Stimulated activated CD8-positive, alpha-beta memory T cell treated with anti-CD3 and anti-CD28 coated beads, Interleukin-12 subunit alpha, Interleukin-12 subunit beta, amount 100 ng/mL, for 1 hour (primary cell): ENCODE measurements around the gene FBXL3.
A peak's percentile ranks its signal among the peaks of the same experiment; 100 is the strongest.
"Not testable (repeated sequence)": the region's sequence is repeated elsewhere in the genome, so short reads cannot be mapped to it uniquely, and the experiment has no call there.

Experiments used
- DNase-seq: peaks from one replicate; pipeline ENCODE4 v3.0.0-alpha.2; 2020; ENCODE audit warnings: low read depth

The FBXL3 gene

GRCh38 chr13:76983676-76984075 is 43.3 kb downstream of the FBXL3 start:
- DNase-seq = no peak

- no peak for DNase-seq
Observed at GRCh38 chr13:76982061-76982460, 44.9 kb downstream of the FBXL3 start.

DNA sequence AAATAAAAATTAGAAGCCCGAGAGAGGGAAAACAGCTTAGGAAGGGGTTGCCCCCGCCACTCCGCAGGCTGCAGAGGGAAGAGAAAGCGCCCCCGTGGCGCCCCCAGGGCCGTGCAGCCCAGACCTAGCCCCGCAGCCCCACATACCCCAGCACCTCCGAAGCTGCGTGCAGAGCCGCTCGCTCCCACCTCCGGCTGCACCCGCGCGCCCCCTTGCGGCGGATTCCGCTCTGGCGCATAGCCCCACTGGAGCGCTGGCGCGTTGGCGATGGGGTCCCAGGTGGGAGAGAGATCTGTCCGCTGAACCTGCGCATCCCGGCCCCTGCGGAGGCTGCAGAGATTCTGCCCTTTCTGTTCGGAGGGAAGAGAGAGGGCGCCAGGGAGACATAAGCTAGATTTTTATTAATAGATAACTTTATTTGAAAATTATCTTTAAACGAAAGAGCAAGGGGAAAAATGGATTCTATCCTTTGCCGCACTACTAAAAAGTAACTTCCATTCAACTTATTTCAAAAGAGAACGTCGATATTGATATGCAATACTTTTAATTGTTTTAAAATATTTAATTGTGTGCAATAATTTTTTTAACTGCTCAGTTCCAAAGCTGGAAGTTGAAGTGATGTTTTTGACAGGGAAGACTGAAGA is 46.8 kb downstream of the FBXL3 start:
- peak; percentile 73 for DNase-seq

DNA sequence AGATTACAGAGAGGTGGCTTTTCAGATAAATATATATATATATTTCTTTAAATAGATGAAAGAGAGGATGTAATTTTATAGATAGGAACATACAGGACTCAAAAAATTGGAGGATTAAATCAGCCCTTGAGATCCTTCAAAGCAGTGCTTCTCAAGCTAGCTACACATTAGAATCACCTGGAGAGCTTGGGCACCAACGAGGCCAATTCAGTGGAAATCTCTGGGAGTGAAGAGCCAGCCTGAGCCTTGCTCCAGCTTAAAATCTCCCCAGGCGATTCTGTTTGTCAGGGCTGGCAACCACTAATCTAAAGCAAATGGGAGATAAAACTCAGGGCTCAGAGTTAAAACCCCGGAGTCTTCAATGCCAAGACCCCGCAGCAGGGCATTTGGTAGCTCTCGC is 50.0 kb downstream of the FBXL3 start:
- no peak for DNase-seq

GRCh38 chr13:76976490-76976889 is 50.5 kb downstream of the FBXL3 start:
- DNase-seq = no peak

DNA sequence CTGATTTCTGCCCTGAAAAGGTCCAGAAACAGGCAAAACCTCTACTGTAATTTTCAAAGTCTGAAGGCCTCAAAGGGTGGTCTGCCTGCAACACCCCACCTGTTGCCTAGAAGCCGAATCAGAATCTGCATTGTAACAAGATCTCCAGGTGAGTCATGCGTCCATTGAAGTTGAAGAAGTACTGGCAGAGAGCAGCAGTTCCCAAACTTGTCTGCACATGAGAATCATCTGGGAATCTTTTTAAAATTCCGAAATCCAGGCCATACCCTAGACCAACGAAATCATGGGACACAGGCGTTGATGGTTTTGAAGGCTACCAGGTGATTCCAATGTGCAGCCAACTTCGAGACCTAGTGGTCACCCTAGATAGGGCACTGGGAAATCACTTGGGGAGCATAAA is 51.1 kb downstream of the FBXL3 start:
- DNase-seq = no peak

- no peak for DNase-seq
Observed at GRCh38 chr13:76974618-76974975, 52.4 kb downstream of the FBXL3 start.

- no peak for DNase-seq
Observed at GRCh38 chr13:76973920-76974617, 52.9 kb downstream of the FBXL3 start.

DNA sequence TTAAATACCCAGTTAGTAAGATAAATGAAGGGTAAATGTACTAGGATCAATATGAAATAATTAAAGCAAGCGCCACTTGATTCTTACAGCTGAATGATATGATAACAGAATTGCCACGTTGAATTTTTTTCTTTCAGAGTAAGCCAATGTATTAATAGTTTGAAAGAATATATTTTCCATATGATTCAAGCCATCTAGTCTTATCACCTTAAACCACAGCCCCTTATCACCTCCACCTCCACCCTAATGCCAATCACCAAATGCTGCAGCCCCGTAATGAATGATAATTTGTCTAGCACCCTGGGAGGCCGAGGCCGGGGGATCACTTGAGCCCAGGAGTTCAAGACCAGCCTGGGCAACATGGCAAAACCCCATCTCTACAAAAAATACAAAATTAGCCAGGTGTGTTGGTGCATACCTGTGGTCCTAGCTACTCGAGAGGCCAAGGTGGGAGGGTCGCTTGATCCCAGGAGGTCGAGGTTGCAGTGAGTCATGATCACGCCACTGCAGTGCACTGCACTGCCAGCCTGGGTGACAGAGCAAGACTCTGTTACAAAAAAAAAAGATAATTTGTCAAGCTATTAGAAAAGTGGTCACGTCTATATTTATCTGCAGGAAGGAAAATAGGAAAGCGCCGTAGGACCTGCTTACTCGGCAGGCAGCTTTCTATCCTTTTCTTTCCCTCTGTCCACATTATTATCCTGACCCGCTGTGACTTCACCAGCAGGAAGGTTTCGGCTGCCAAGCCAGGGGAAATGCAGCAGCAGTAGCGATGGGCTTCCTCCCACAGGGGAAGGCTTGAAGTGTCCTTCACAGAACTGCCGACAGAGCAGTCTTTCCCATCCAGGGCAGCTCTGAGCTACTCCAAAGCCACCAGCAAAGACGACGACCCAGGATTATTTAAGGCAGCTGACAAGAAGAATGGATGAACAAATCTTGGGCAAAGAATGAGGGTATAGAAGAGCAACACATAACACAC is 54.8 kb downstream of the FBXL3 start:
- DNase-seq = no peak

GRCh38 chr13:76971215-76971614 is 55.7 kb downstream of the FBXL3 start:
- no peak for DNase-seq

GRCh38 chr13:76969488-76970365 is 57.2 kb downstream of the FBXL3 start:
- DNase-seq = no peak

DNA sequence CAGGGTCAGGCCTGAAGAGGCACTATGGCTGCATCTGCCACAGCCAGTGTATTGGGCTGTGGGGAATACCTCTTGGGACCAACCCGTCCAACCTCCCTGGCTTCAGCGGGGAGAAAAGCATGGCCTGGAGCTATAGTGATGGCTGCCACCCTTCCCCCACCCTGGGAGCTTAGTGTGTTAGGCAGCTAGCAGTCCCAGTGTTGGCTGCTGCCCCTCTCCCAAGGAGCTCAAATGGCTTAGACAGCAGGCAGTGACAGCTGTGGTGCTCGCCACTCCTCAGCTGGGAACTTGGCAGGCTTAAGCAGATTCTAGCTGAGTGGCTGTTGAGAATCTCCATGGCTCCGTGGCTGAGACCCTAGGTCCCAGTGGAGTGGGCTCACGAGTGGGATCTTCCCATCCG is 58.9 kb downstream of the FBXL3 start:
- DNase-seq = no peak

DNA sequence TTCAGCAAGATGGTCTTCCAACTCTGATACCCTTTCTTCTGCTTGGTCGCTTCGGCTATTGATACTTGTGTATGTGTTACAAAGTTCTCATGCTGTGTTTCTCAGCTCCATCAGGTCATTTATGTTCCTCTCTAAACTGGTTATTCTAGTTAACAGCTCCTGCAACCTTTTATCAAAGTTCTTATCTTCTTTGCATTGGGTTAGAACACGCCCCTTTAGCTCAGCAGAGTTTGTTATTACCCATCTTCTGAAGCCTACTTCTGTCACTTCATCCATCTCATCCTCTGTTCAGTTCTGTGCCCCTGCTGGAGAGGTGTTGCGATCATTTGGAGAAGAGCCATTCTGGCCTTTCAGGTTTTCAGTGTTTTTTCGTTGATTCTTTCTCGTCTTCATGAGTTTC is 59.9 kb downstream of the FBXL3 start:
- DNase-seq = no peak

- no peak for DNase-seq
Observed at GRCh38 chr13:76965759-76966421, 61.1 kb downstream of the FBXL3 start.

- DNase-seq = not testable (repeated sequence)
Observed at GRCh38 chr13:76959734-76960133, 67.2 kb downstream of the FBXL3 start.

DNA sequence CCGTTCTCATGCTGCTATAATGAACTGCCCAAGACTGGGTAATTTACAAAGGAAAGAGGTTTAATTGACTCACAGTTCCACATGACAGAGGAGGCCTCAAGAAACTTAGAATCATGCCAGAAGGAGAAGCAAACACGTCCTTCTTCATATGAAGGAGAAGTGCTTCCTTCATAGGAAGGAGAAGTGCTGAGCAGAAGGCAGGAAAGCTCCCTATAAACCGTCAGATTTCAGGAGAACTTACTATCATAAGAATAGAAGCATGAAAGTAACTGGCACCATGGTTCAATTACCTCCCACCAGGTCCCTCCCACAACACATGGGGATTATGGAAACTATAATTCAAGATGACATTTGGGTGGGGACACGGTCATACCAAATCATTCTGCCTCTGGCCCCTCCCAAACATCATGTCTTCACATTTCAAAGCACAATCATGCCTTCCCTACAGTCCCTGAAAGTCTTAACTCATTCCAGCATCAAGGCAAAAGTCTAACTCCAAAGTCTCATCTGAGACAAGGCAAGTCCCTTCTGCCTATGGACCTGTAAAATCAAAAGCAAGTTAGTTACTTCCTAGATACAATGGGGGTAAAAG is 68.0 kb downstream of the FBXL3 start:
- DNase-seq = no peak

DNA sequence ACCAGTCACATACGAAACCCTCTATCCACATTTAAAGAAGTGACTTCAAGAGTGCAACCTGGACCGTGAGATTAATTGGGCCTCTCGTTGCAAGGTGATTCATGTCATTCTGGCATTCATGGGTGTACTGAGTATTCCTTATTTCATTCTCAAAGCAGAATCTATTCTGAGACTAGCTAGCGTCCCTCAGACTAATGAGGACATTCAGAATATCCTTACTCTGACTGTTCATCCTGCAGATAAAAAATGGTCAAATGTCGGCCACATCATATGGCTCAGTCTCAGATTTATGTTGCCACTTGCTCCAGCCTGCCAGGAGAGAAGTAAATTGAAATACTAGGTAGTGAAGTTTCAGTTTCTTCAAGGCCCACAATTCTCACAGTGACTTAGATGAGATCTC is 71.3 kb downstream of the FBXL3 start:
- no peak for DNase-seq
